Hepatocyte (in vitro differentiated cells): ENCODE results near the gene REV1. TPM values are rescaled to one million over a fixed set of nuclear protein-coding genes. Genes with fewer than 3 reads are reported as not detected.

Experiments
- DNase-seq: peaks from one replicate; pipeline ENCODE4 v3.0.0-alpha.2; 2016; ENCODE audit warnings: low spot score
- H2AFZ ChIP-seq: fragments of 200-600 bp; sonication (generic); 2 replicates; pipeline ENCODE4 v1.6.0; 2016; ENCODE audit warnings: antibody characterized with exemption, mild to moderate bottlenecking
- H3K27ac ChIP-seq: fragments of 200-600 bp; sonication (generic); 2 replicates; pipeline ENCODE4 v1.5.1; 2016; ENCODE audit warnings: mild to moderate bottlenecking
- H3K27me3 ChIP-seq: fragments of 200-600 bp; sonication (generic); 2 replicates; pipeline ENCODE4 v1.6.1; 2016
- H3K36me3 ChIP-seq: fragments of 200-600 bp; sonication (generic); replicated peaks from 2 replicates; pipeline ENCODE4 v1.5.1; 2016; ENCODE audit warnings: low read depth; ENCODE audit not compliant: insufficient read depth
- H3K4me1 ChIP-seq: fragments of 200-600 bp; sonication (generic); 2 replicates; pipeline ENCODE4 v1.5.1; 2016; ENCODE audit warnings: mild to moderate bottlenecking, moderate library complexity; ENCODE audit not compliant: insufficient read depth
- H3K4me2 ChIP-seq: fragments of 200-600 bp; sonication (generic); 2 replicates; pipeline ENCODE4 v1.6.0; 2016
- H3K4me3 ChIP-seq: fragments of 200-600 bp; sonication (generic); 2 replicates; pipeline ENCODE4 v1.5.1; 2016; ENCODE audit warnings: mild to moderate bottlenecking
- H3K79me2 ChIP-seq: fragments of 200-600 bp; sonication (generic); 2 replicates; pipeline ENCODE4 v1.6.0; 2017; ENCODE audit warnings: mild to moderate bottlenecking
- H3K9me2 ChIP-seq: fragments of 200-600 bp; sonication (generic); replicated peaks from 2 replicates; pipeline ENCODE4 v1.6.0; 2017; ENCODE audit warnings: mild to moderate bottlenecking; ENCODE audit not compliant: insufficient read depth
- H3K9me3 ChIP-seq: fragments of 200-600 bp; sonication (generic); 2 replicates; pipeline ENCODE4 v1.5.1; 2016; ENCODE audit warnings: low read depth, mild to moderate bottlenecking
- H4K20me1 ChIP-seq: fragments of 200-600 bp; sonication (generic); 2 replicates; pipeline ENCODE4 v1.6.0; 2016; ENCODE audit warnings: mild to moderate bottlenecking; ENCODE audit not compliant: insufficient read depth, poor library complexity, severe bottlenecking
- EZH2 ChIP-seq: fragments of 200-600 bp; sonication (generic); IDR thresholded peaks from 2 replicates; pipeline ENCODE4 v1.6.1; 2016; ENCODE audit warnings: antibody characterized with exemption, mild to moderate bottlenecking, borderline replicate concordance
- EZH2phosphoT487 ChIP-seq: fragments of 200-600 bp; sonication (generic); IDR thresholded peaks from one replicate; pipeline ENCODE4 v1.6.1; 2018; ENCODE audit warnings: antibody characterized with exemption, mild to moderate bottlenecking, low read depth, moderate library complexity; ENCODE audit not compliant: unreplicated experiment, severe bottlenecking
- WGBS: methylation state at CpG from one replicate; pipeline ENCODE4 v1.1.6; 2016; ENCODE audit warnings: low lambda C conversion rate; ENCODE audit errors: missing lambda C conversion rate; 5-methylcytosine and 5-hydroxymethylcytosine counted together
- polyA plus RNA-seq: library from polyadenylated mRNA; unstranded; fragments of >200 nt; fragmentation: Nextera tagmentation; extraction: Ambion mirVana; gene quantifications from 2 replicates; pipeline ENCODE4 v1.2.1, GENCODE V29; 2016
- total RNA-seq: library from RNA; depleted of rRNA; stranded (reverse); fragments of >200 nt; gene quantifications from 2 replicates; pipeline ENCODE4 v1.2.3, GENCODE V29; 2014
- TF ChIP-seq, protein P1 (sequence below): fragments of 200-600 bp; sonication (generic); IDR thresholded peaks from 2 replicates; pipeline ENCODE4 v1.5.1; 2016; ENCODE audit warnings: antibody characterized with exemption, mild to moderate bottlenecking; ENCODE audit not compliant: poor library complexity

REV1 gene
- total and polyA plus RNA-seq, 2 experiments from 2014 or later: 25.9 to 31.2 TPM

DNA sequence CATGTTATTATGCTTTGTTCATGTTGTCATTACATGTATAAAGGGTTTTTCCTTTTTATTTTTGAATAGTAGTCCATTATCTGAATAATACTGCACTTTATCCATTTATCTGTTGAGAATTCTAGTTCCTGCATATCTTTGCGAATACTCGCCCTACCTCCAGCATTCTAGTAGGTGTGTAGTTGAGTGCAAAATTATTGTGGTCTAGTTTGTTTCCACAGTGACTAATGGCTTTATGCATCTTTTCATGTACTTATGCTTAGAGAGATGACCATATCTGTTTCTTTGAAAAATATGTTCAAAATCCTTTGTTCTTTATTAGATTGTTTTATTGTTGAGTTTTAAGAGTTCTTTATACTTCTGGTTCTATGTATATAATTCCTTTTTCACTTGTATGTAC lies 103.8 kb downstream of the REV1 start:
- H3K27me3 ChIP-seq: no peaks in the 10 kb centered on the region
- WGBS: 99% methylated on average over 2 of the region's 2 CpGs

GRCh38 chr2:99382143-99382542 lies 107.7 kb downstream of the REV1 start:
- no peak overlapping the region for H3K27ac ChIP-seq
- no peaks in the 10 kb centered on the region for H3K36me3 ChIP-seq
- no peaks in the 10 kb centered on the region for H4K20me1 ChIP-seq
- no peak overlapping the region for H3K4me2 ChIP-seq
- H3K27me3 ChIP-seq: no peaks in the 10 kb centered on the region
- H2AFZ ChIP-seq: no peak overlapping the region
- no peak overlapping the region for H3K4me3 ChIP-seq
- 89% methylated on average over 2 of the region's 2 CpGs for WGBS
- no peaks in the 10 kb centered on the region for H3K9me2 ChIP-seq
- no peak for TF ChIP-seq EZH2phosphoT487
- TF ChIP-seq, protein P1, sequence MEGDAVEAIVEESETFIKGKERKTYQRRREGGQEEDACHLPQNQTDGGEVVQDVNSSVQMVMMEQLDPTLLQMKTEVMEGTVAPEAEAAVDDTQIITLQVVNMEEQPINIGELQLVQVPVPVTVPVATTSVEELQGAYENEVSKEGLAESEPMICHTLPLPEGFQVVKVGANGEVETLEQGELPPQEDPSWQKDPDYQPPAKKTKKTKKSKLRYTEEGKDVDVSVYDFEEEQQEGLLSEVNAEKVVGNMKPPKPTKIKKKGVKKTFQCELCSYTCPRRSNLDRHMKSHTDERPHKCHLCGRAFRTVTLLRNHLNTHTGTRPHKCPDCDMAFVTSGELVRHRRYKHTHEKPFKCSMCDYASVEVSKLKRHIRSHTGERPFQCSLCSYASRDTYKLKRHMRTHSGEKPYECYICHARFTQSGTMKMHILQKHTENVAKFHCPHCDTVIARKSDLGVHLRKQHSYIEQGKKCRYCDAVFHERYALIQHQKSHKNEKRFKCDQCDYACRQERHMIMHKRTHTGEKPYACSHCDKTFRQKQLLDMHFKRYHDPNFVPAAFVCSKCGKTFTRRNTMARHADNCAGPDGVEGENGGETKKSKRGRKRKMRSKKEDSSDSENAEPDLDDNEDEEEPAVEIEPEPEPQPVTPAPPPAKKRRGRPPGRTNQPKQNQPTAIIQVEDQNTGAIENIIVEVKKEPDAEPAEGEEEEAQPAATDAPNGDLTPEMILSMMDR: no peak
- no peak for TF ChIP-seq EZH2
- H3K9me3 ChIP-seq: no peaks in the 10 kb centered on the region
- DNase-seq: no peak
- H3K4me1 ChIP-seq: no peaks in the 10 kb centered on the region
- no peaks in the 10 kb centered on the region for H3K79me2 ChIP-seq

More for the DNA sequence above, 103.8 kb downstream of the REV1 start:
- H3K9me2 ChIP-seq: no peaks in the 10 kb centered on the region
- H3K36me3 ChIP-seq: no peaks in the 10 kb centered on the region
- no peak for DNase-seq
- no peak overlapping the region for H2AFZ ChIP-seq
- H3K9me3 ChIP-seq: no peaks in the 10 kb centered on the region
- H3K27ac ChIP-seq: no peak overlapping the region
- TF ChIP-seq EZH2phosphoT487 (no peak), EZH2 (no peak)
- TF ChIP-seq, protein P1: no peak
- no peak overlapping the region for H3K4me3 ChIP-seq
- H3K4me2 ChIP-seq: no peak overlapping the region
- no peaks in the 10 kb centered on the region for H4K20me1 ChIP-seq
- peaks cover 3% of the 10 kb centered on the region for H3K79me2 ChIP-seq
- H3K4me1 ChIP-seq: no peaks in the 10 kb centered on the region

- TF ChIP-seq, protein P1: no peak
- TF ChIP-seq EZH2 (no peak), EZH2phosphoT487 (no peak)
- no peaks in the 10 kb centered on the region for H4K20me1 ChIP-seq
- DNase-seq: no peak
- 99% methylated on average over 3 of the region's 3 CpGs for WGBS
- no peaks in the 10 kb centered on the region for H3K9me3 ChIP-seq
- H3K27ac ChIP-seq: no peak overlapping the region
- H3K36me3 ChIP-seq: no peaks in the 10 kb centered on the region
- no peaks in the 10 kb centered on the region for H3K79me2 ChIP-seq
- no peak overlapping the region for H3K4me3 ChIP-seq
- H3K4me2 ChIP-seq: no peak overlapping the region
- no peaks in the 10 kb centered on the region for H3K9me2 ChIP-seq
- no peaks in the 10 kb centered on the region for H3K4me1 ChIP-seq
- no peak overlapping the region for H2AFZ ChIP-seq
- no peaks in the 10 kb centered on the region for H3K27me3 ChIP-seq
Observed at GRCh38 chr2:99380376-99381010, 109.3 kb downstream of the REV1 start.
